ENCODE measurements around the gene ZKSCAN3.
"Not testable (repeated sequence)": the region's sequence is repeated elsewhere in the genome, so short reads cannot be mapped to it uniquely, and the experiment has no call there.

- not testable (repeated sequence) for TF ChIP-seq CREB1 (CRISPR knock-in tag; IDR thresholded peaks at IDR 0.05; ENCODE audit: low read depth); CTCF (conservative IDR thresholded peaks at IDR 0.05; ENCODE audit: low read depth in 2 of 2); EZH2 (IDR thresholded peaks at IDR 0.05; ENCODE audit: low read depth, unreplicated experiment); POLR2AphosphoS5 (IDR thresholded peaks at IDR 0.05; ENCODE audit: low read depth); ETS1 (IDR thresholded peaks at IDR 0.05)
- TF ChIP-seq, protein P1, sequence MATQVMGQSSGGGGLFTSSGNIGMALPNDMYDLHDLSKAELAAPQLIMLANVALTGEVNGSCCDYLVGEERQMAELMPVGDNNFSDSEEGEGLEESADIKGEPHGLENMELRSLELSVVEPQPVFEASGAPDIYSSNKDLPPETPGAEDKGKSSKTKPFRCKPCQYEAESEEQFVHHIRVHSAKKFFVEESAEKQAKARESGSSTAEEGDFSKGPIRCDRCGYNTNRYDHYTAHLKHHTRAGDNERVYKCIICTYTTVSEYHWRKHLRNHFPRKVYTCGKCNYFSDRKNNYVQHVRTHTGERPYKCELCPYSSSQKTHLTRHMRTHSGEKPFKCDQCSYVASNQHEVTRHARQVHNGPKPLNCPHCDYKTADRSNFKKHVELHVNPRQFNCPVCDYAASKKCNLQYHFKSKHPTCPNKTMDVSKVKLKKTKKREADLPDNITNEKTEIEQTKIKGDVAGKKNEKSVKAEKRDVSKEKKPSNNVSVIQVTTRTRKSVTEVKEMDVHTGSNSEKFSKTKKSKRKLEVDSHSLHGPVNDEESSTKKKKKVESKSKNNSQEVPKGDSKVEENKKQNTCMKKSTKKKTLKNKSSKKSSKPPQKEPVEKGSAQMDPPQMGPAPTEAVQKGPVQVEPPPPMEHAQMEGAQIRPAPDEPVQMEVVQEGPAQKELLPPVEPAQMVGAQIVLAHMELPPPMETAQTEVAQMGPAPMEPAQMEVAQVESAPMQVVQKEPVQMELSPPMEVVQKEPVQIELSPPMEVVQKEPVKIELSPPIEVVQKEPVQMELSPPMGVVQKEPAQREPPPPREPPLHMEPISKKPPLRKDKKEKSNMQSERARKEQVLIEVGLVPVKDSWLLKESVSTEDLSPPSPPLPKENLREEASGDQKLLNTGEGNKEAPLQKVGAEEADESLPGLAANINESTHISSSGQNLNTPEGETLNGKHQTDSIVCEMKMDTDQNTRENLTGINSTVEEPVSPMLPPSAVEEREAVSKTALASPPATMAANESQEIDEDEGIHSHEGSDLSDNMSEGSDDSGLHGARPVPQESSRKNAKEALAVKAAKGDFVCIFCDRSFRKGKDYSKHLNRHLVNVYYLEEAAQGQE (IDR thresholded peaks at IDR 0.05; ENCODE audit: unreplicated experiment) = not testable (repeated sequence)
Measured at GRCh38 chr6:28359562-28359961, 9.8 kb downstream of the ZKSCAN3 start.
